ENCODE results near the gene PGGHG.
"Not testable (repeated sequence)": the region's sequence is repeated elsewhere in the genome, so short reads cannot be mapped to it uniquely, and the experiment has no call there.

The PGGHG gene

DNA sequence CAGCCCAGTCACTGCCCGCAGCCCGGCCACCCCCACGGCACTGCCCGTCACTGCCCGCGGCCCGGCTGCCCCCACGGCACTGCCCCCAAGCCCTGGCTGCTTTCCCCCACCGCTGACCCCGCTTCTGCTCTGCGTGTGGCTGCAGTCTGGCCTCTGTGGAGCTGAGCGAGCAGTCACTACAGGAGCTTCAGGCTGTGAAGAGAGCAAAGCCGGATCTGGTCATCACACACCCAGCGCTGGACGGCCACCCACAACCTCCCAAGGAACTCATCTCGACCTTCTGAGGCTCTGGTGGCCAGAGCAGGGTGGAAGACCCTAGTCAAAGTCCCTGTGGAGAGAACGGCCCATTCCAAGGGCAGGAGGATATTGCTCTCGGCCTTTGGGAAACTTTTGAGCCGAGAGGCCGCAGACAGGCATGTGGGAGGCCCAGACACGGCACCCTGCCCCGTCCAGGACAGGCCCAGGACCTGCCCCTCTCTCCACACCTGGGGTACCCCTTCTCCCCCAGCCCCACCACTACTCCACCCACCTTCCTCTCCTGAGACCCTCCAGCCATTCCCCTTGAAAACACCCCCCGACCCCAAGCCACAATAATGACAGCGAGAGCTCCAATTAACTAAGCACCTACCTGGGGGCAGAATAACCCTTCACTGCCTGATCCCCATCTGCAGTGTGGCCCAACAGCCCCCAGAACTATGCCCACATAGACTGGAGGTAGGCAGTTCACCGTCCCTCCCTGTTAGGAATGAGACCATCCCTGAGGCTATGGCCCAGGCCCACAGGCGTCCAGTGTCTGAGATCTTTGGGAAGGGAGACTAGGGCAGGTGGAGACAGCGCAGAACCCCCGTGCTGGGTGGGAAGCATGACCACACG, 3.7 kb upstream of the PGGHG start:
- no peak for DNase-seq (ENCODE audit: low spot score)

GRCh38 chr11:285894-286220, 3.1 kb upstream of the PGGHG start:
- no peak for DNase-seq (ENCODE audit: low spot score)

DNA sequence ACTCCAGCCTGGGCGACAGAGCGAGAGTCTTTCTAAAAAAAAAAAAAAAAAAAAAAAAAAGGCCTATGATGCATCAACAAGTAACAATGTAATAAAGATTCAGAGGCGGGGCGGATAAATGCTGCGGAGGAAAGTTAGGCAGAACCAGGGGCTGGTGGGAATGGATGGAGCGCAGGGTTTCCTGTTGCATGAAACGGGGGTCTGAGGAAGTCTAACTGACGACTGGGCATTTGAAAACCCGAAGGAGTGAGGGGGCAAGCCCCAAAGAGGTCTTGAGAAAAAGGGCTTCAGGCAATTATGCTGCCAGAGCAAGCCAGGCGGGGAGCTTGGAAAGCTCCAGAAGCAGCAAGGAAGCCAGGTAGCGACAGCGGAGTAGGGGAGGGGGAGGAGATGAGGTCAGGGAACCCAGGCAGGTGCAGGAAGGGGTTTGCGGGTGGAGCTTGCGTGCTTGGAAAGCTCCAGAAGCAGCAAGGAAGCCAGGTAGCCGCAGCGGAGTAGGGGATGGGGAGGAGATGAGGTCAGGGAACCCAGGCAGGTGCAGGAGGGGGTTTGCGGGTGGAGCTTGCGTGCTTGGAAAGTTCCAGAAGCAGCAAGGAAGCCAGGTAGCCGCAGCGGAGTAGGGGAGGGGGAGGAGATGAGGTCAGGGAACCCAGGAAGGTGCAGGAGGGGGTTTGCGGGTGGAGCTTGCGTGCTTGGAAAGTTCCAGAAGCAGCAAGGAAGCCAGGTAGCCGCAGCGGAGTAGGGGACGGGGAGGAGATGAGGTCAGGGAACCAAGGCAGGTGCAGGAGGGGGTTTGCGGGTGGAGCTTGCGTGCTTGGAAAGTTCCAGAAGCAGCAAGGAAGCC, 1.7 kb upstream of the PGGHG start:
- not testable (repeated sequence) for DNase-seq (ENCODE audit: low spot score)

DNA sequence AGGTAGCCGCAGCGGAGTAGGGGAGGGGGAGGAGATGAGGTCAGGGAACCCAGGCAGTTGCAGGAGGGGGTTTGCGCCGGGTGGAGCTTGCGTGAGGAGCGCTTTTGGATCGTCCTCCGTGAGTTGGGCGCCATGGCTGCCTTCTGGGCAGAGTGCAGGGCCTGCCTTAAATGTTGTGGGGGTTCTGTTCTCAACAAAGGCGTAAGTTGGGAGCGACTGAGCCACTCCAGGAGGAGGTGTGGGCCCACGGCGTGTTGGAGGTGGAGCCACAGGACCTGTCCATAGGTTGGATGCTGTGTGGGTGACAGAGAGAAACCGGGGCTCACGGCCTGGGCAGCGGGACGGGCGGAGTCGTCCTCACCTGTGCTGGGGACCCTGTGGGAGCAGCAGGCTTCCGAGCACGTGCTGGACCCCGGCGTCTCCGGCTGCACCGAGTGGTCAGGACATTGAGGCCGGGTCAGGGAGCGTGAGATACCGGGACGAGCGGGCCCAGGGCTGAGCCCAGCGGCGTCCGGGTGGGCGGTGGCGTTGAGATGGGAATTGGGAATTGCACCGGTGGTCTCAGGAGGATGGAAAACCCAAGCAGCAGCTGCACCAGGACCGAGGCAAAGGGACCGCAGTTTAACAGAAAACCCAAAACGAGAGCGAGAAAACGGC, 977 bp upstream of the PGGHG start:
- no peak for DNase-seq (ENCODE audit: low spot score)

DNA sequence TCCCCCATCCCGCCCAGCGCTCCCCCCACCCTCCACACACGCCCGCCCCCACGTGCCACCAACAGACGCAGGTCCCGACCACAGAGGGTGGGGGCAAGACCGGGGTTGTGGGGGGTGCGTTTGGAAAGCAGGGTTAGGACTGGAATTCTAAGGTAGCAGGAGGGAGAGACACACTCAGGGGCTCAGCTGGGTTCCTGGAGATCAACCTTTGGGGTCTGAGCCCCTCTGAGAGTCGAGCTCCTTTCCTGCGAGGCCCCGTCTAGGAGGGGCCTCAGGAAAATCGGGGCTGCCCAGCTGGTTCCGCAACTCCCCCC, 429 bp downstream of the PGGHG start:
- no peak for DNase-seq (ENCODE audit: low spot score)

DNA sequence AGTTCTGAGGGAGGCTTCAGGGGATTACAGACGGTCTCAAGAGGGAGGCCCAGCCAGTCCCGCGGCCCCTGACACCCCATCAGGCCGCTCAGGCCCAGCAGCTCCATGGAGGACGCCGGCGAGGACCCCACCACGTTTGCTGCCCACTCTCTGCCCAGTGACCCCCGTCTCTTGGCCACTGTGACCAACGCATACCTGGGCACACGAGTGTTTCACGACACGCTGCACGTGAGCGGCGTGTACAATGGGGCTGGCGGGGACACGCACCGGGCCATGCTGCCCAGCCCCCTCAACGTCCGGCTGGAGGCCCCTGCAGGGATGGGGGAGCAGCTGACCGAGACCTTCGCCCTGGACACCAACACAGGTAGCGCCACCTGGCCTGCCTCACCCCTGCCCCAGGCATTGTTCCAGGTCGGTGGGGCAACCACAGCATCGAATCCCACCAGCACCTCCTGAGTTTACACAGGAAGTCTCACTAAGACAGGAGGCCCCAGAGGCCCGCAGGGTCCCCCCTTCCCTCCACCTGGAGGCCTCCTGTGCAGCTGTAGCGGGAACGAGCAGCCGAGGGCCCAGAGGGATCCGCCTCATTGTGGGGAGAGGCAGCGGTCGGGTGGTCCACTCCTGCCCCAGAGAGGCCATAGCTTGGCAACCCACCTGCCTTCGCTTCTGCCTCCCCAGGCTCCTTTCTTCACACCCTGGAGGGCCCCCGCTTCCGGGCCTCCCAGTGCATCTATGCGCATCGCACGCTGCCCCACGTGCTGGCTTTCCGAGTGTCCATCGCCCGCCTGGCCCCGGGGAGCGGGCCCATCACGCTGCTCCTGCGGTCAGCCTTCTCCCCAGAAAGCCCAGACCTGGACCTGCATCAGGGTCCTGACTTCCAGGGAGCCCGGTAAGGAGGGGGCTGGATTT, 1.0 kb downstream of the PGGHG start:
- no peak for DNase-seq (ENCODE audit: low spot score)

GRCh38 chr11:290621-291231, 1.8 kb downstream of the PGGHG start:
- no peak for DNase-seq (ENCODE audit: low spot score)

DNA sequence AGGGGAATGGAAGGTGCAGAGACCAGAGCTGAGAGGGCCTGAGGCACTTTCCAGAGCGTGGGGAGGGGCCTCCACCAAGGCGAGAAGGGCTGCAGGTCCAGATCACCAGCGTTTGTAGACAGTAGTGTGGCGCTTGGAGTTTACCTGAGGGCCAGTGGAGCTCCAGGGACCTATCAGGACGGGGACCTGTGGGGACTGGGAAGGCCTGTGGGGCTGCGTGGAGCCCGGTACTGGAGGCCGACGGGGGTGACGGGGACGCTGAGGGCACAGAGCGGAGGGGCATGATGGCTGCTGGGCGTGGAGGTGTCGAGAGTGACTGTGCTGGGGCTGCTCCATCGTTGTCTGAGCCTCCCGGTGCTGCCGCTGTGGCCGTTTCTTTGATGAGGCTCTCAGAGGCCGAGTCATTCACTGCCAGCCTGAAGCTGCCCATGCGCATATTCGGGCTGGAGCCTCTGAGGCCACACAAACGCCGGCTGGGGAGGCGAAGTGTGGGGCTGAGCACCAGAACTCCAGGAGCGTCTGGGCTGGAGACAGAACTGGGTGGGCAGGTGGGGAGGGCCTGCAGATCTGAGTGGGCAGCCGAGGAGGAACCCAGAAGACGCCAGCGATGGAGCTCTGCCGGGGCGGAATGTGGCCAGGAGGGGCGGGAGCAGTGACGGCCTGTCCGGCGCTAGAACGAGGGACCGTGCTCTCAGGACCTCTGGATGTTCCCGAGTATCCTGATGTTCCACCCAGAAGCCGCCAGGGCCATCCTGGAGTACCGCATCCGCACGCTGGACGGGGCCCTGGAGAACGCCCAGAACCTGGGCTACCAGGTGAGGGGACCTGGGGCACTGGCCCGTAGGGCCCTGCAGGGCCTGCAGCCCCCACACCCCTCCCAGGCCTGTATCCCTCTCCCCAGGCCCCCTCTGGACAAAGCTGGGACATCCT, 2.6 kb downstream of the PGGHG start:
- no peak for DNase-seq (ENCODE audit: low spot score)

DNA sequence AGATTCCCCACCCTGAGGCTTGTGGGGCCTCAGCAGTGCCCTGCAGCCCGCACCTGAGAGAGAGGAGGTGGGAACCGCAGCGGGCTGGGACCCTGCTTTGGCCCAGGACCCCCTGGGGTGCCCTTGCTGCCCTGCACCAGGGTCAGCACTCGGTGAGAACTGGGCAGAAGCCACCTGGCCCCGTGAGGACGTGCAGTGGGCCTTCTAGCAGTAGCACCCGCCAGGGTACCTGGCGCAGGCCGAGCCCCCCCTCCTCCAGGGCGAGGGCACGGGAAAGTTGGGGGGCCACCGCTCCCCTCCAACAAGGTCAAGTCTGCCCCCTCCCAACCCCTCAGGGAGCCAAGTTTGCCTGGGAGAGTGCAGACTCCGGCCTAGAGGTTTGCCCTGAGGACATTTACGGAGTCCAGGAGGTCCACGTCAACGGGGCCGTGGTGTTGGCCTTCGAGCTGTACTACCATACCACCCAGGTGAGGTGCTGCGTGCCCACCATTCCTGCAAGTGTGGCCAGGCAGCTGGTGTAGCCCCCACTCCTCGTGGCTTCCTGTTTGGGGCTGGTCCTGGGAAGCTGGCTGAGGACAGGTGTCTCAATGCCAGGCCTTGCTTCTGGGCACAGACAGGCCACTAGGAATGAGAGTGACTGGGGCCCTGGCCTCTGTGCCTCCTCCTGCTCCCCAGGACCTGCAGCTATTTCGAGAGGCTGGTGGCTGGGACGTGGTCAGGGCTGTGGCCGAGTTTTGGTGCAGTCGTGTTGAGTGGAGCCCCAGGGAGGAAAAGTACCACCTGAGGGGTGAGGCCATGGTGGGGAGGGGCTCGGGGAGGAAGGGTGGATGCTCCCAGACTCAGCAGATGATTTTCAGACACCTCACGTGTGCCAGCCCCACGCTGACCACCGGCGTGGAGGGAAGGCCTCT, 3.5 kb downstream of the PGGHG start:
- DNase-seq (ENCODE audit: low spot score), result no peak

- no peak for DNase-seq (ENCODE audit: low spot score)
Measured at GRCh38 chr11:293271-293851, 4.4 kb downstream of the PGGHG start.

- no peak for DNase-seq (ENCODE audit: low spot score)
Measured at GRCh38 chr11:293852-294661, 5.1 kb downstream of the PGGHG start.

DNA sequence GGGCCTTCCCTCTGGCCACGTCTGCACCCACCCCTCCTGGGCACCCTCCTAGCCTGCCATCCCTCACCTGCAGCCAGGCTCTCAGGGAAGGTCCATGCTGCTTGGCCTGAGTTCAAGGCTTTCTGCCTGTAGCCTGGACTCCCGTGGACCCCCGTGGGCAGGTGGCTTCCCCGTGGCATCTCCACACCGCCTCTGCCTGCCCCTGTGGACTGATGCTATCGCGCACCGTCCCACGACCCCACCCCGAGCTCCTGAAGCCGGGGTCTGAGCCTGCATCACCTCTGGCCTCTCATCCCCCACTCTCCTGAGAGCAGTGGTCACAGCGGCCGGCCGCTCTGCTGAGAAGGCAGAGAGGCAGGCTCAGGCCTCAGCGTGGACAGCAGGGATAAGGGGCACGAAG, 5.9 kb downstream of the PGGHG start:
- no peak for DNase-seq (ENCODE audit: low spot score)

GRCh38 chr11:295351-296170, 6.6 kb downstream of the PGGHG start:
- no peak for DNase-seq (ENCODE audit: low spot score)

- no peak for DNase-seq (ENCODE audit: low spot score)
Measured at GRCh38 chr11:296171-297050, 7.5 kb downstream of the PGGHG start.

GRCh38 chr11:297051-297585, 8.2 kb downstream of the PGGHG start:
- no peak for DNase-seq (ENCODE audit: low spot score)

Data from pons (tissue), 1 donor.